Measurements from ENCODE around the gene ACTN3.
A peak's percentile ranks its signal among the peaks of the same experiment; 100 is the strongest.

The ACTN3 gene

GRCh38 chr11:66510990-66511339 is 35.7 kb upstream of the ACTN3 start:
- peak overlapping the region; percentile 97 for H3K4me3 ChIP-seq (ENCODE audit: low read length)
- no peak for DNase-seq (ENCODE audit: low read depth)
- TF ChIP-seq CTCF (conservative IDR thresholded peaks at IDR 0.05; ENCODE audit: low read length), result no peak

- TF ChIP-seq CTCF (conservative IDR thresholded peaks at IDR 0.05; ENCODE audit: low read length), result no peak
- H3K4me3 ChIP-seq (ENCODE audit: low read length), result no peak overlapping the region
- no peak for DNase-seq (ENCODE audit: low read depth)
Observed at GRCh38 chr11:66523611-66524010, 23.1 kb upstream of the ACTN3 start.

- H3K4me3 ChIP-seq (ENCODE audit: low read length), result no peak overlapping the region
- DNase-seq (ENCODE audit: low read depth), result no peak
- no peak for TF ChIP-seq CTCF (conservative IDR thresholded peaks at IDR 0.05; ENCODE audit: low read length)
Observed at GRCh38 chr11:66524304-66525040, 22.2 kb upstream of the ACTN3 start.

- DNase-seq (ENCODE audit: low read depth), result no peak
- TF ChIP-seq CTCF (conservative IDR thresholded peaks at IDR 0.05; ENCODE audit: low read length), result no peak
- no peak overlapping the region for H3K4me3 ChIP-seq (ENCODE audit: low read length)
Observed at GRCh38 chr11:66529069-66529468, 17.6 kb upstream of the ACTN3 start.

GRCh38 chr11:66529655-66530054 is 17.0 kb upstream of the ACTN3 start:
- no peak for DNase-seq (ENCODE audit: low read depth)
- H3K4me3 ChIP-seq (ENCODE audit: low read length), result no peak overlapping the region
- TF ChIP-seq CTCF (conservative IDR thresholded peaks at IDR 0.05; ENCODE audit: low read length), result no peak

GRCh38 chr11:66530927-66531709 is 15.6 kb upstream of the ACTN3 start:
- no peak overlapping the region for H3K4me3 ChIP-seq (ENCODE audit: low read length)
- no peak for TF ChIP-seq CTCF (conservative IDR thresholded peaks at IDR 0.05; ENCODE audit: low read length)
- DNase-seq (ENCODE audit: low read depth), result no peak

GRCh38 chr11:66531841-66532240 is 14.9 kb upstream of the ACTN3 start:
- no peak for TF ChIP-seq CTCF (conservative IDR thresholded peaks at IDR 0.05; ENCODE audit: low read length)
- no peak for DNase-seq (ENCODE audit: low read depth)
- no peak overlapping the region for H3K4me3 ChIP-seq (ENCODE audit: low read length)
